IPS-15b (cell line): Measurements from ENCODE around the gene B4GALNT4.
"Not testable (repeated sequence)": the region's sequence is repeated elsewhere in the genome, so short reads cannot be mapped to it uniquely, and the experiment has no call there.

Experiments
- H3K27me3 ChIP-seq: one replicate; pipeline ENCODE4 v1.6.1; 2013; ENCODE audit warnings: low read length; ENCODE audit not compliant: control insufficient read depth, insufficient read depth
- H3K36me3 ChIP-seq: one replicate; pipeline ENCODE4 v1.6.1; 2013; ENCODE audit warnings: low read length; ENCODE audit not compliant: control insufficient read depth, insufficient read depth
- H3K4me1 ChIP-seq: one replicate; pipeline ENCODE4 v1.6.1; 2013; ENCODE audit warnings: mild to moderate bottlenecking, low read length; ENCODE audit not compliant: control insufficient read depth, insufficient read depth
- H3K4me3 ChIP-seq: one replicate; pipeline ENCODE4 v1.5.1; 2013; ENCODE audit warnings: low read depth, low read length
- H3K9ac ChIP-seq: one replicate; pipeline ENCODE4 v1.6.1; 2013; ENCODE audit warnings: low read depth, mild to moderate bottlenecking, low read length
- H3K9me3 ChIP-seq: one replicate; pipeline ENCODE4 v1.6.1; 2013; ENCODE audit warnings: mild to moderate bottlenecking, low read length; ENCODE audit not compliant: control insufficient read depth, insufficient read depth

Gene B4GALNT4

DNA sequence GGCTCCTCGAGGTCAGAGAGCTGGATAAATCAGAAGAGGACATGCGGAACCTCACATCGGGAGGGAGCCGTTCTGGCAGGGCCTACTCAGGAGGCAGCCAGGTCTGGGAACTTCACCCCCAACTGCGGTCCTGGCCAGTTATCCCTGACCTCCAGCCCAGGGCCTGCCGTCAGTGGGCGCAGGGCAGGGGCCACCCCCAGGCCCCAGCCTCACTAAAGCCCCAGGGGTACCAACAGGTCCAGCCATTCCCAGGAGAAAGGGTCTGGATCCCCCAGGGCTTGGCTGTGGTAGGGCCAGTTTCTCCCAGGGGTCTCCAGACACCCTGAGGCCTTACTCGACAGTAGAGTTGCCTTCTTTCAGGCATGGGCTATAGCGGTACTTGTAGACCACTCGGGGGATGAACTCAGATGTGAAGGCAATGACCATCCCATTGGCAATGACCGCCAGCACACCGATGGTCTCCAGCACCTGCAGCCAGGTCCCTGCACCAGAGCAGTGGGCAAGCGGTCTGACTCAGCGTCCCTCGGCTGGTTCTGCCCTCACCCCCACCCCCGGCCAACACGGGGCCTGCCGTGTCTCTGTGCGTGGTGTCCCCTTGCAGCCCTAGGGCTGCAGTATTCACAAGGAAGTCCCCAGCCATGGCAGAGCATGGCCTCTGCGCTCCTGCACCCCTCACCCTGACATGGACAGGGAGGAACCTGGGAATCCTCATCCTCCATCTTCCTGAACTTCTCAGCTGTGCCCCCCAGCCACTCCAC is 50.1 kb downstream of the B4GALNT4 start:
- no peak overlapping the region for H3K4me3 ChIP-seq
- H3K4me1 ChIP-seq: no peaks in the 10 kb centered on the region
- H3K9ac ChIP-seq: no peak overlapping the region
- H3K9me3 ChIP-seq: no peaks in the 10 kb centered on the region
- no peaks in the 10 kb centered on the region for H3K27me3 ChIP-seq
- peaks cover 3% of the 10 kb centered on the region for H3K36me3 ChIP-seq

DNA sequence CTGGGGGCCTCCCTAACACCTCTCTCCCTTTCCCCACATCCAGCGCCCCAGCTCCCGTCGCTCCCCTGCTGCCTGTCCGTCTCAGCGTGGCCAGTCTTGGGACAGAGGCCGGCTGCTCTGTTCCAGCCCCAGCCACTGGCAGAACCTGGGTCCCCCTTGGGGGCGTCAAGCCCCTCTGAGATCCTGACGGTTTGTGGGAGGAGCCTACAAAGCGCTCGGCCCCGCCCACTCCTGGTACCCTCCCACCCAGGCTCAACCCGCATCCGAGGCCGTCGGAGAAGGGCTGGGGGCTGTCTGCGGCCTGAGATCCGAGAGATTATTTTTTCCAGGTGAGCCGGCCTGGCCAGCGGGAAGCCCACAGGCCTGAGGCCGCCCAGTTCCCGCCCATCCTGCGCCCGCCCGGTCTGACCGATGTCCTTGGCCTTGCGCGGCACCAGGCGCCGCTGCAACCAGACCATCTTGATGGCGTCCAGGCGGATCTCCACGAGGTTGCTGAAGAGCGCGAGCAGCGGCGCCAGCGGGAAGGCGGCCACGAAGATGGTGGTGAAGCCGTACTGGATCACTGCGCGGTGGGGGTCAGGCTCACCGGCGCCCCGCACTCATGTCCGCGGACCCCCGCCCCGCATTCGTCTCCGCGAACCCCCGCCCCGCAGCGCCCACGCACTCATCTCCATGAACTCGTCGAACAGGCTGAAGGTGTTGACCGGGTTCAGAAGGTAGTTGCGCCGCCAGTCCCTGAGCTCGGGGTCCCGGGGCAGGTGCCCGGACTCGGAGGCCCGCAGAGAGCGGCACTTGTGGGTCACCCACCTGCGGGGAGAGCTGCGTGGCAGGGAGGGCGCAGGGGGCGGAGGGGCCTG is 51.0 kb downstream of the B4GALNT4 start:
- Histone ChIP-seq H3K36me3 (no peaks in the 10 kb centered on the region), H3K9me3 (no peaks in the 10 kb centered on the region), H3K9ac (no peak overlapping the region), H3K4me1 (no peaks in the 10 kb centered on the region), H3K27me3 (no peaks in the 10 kb centered on the region), H3K4me3 (no peak overlapping the region)

GRCh38 chr11:420911-421321 is 51.6 kb downstream of the B4GALNT4 start:
- no peaks in the 10 kb centered on the region for H3K4me1 ChIP-seq
- no peak overlapping the region for H3K9ac ChIP-seq
- no peaks in the 10 kb centered on the region for H3K36me3 ChIP-seq
- H3K27me3 ChIP-seq: no peaks in the 10 kb centered on the region
- no peaks in the 10 kb centered on the region for H3K9me3 ChIP-seq
- H3K4me3 ChIP-seq: no peak overlapping the region

DNA sequence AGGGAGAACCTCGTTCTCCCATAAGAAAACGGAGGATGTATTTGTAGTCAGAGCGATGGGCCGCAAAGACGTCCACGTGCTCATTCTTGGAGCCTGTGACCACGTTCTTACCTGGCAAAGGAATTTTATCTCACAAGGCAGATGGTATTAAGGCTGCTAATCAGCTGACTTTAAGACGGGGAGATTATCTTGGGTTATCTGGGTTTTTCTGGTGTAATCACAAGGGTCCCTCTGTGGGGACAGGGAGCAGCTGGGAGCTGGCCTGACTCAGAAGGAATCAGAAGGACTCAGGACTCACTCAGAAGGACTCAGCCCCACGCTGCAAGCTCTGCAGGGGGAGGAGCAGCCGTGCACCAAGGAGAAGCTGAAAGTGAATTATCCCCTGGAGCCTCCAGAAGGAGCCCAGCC is 53.0 kb downstream of the B4GALNT4 start:
- Histone ChIP-seq H3K4me3 (no peak overlapping the region), H3K36me3 (no peaks in the 10 kb centered on the region), H3K27me3 (no peaks in the 10 kb centered on the region), H3K9me3 (no peaks in the 10 kb centered on the region), H3K9ac (no peak overlapping the region), H3K4me1 (no peaks in the 10 kb centered on the region)

DNA sequence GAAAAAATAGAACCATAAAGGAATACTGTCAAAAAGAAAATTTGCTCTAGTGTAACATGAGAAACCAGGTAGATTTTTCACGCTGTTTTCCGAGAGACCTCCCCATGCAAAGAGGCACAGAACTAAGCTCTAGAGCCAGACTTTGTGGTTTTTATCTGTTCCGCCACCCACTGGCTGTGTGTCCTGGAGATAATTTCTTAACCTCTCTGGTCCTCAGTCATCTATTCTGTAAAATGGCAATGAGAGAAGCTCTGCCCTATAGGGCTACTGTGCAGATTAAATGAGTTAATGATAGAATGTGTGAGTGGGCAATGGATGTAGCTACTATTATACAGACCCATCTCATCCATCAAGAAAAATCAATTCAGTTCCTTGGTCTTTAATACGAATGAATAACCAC is 54.9 kb downstream of the B4GALNT4 start:
- Histone ChIP-seq H3K27me3 (no peaks in the 10 kb centered on the region), H3K9ac (no peak overlapping the region), H3K9me3 (no peaks in the 10 kb centered on the region), H3K36me3 (peaks cover 2% of the 10 kb centered on the region), H3K4me1 (no peaks in the 10 kb centered on the region), H3K4me3 (no peak overlapping the region)

- not testable (repeated sequence) for H3K27me3 ChIP-seq, H3K4me1 ChIP-seq, H3K4me3 ChIP-seq, H3K9me3 ChIP-seq, H3K9ac ChIP-seq, H3K36me3 ChIP-seq
These were observed 55.5 kb downstream of the B4GALNT4 start for GRCh38 chr11:424766-425165.

DNA sequence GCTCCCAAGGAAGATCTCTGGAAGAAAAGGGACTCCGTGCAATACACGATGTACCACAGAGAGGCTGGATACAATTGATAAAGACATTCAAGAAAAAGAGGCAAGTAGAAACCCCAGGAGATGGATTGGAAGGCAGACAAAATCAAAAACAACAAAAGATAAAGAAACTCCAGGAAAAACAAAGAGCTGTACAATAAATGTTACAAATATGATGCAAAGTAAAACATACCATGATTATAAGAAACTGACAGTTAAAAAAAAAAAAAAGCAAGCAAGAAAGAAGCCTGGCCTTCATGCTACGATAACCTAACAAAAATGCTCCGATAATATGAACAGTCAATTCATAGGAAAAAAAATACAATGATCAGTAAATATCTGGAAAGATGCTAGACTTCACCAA is 56.0 kb downstream of the B4GALNT4 start:
- Histone ChIP-seq H3K9ac (no peak overlapping the region), H3K27me3 (no peaks in the 10 kb centered on the region), H3K9me3 (no peaks in the 10 kb centered on the region), H3K4me1 (no peaks in the 10 kb centered on the region), H3K36me3 (peaks cover 2% of the 10 kb centered on the region), H3K4me3 (no peak overlapping the region)

GRCh38 chr11:426851-427250 is 57.6 kb downstream of the B4GALNT4 start:
- Histone ChIP-seq H3K4me1 (no peaks in the 10 kb centered on the region), H3K4me3 (no peak overlapping the region), H3K9me3 (no peaks in the 10 kb centered on the region), H3K27me3 (no peaks in the 10 kb centered on the region), H3K36me3 (peaks cover 2% of the 10 kb centered on the region), H3K9ac (no peak overlapping the region)

DNA sequence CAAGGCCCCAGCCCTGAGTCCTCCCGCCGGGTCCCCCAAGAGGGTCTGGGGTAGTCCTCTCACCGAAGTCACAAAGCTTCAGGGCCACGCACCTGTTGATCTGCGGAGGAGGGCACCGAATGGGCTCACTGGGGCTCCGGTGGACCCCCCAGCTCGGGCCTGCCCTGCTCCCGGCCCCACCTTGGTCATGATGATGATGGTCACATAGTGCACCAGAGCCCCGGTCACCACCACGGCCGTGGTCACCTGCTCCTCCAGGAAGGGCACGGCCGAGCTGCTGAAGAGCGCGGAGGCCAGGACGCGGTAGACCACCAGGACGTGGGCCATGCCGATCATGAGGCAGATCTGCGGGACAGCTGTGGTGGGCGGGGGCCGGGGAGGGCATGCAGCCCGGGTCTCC is 59.0 kb downstream of the B4GALNT4 start:
- Histone ChIP-seq H3K4me3 (no peak overlapping the region), H3K36me3 (peaks cover 2% of the 10 kb centered on the region), H3K9me3 (no peaks in the 10 kb centered on the region), H3K27me3 (no peaks in the 10 kb centered on the region), H3K4me1 (no peaks in the 10 kb centered on the region), H3K9ac (no peak overlapping the region)

DNA sequence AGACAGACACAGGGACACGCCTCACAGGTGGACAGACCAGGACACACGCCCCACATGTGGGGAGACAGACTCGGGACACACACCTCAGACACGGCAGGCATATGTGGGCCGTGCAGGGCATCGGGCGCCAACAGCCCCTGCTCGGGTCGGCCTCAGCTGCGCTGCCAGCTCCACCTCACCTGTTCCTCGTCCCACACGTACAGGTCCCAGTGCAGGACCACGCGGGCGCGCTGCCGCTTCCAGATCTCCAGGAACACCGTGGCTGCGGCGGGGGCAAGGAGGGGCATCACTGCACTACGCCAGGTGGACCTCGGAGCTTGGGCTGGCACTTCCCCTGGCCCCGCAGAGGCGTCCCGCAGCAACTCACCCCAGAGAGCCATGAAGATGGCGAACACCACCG is 60.1 kb downstream of the B4GALNT4 start:
- no peaks in the 10 kb centered on the region for H3K27me3 ChIP-seq

DNA sequence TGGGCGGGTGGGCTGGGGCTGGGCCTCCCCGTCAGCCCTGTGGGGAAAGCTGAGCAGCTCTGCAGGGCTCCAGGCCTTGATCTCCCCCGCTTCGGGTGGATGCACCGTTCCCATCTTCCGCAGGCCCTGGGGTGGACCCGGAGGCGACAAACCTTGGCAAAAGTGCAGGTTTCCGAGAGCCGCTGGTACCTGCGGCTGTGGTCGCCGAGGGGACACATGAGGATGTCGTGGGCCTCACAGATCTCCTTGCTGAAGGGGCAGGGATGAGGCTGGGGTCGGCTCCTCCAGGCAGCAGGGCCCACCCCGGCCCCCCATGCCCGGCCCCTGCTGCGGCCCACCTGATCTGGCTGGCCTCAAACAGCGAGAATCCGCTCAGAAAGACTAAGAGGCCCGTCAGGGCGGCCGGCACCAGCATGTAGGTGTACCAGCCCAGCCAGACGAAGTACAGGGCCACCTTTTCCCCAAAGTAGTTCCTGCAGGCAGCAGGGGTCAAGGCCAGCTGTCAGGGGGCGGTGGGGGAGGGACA is 60.7 kb downstream of the B4GALNT4 start:
- Histone ChIP-seq H3K4me3 (no peak overlapping the region), H3K9me3 (no peaks in the 10 kb centered on the region), H3K27me3 (no peaks in the 10 kb centered on the region), H3K9ac (no peak overlapping the region), H3K4me1 (no peaks in the 10 kb centered on the region), H3K36me3 (peaks cover 2% of the 10 kb centered on the region)

More for the DNA sequence above, 60.1 kb downstream of the B4GALNT4 start:
- Histone ChIP-seq H3K9ac (no peak overlapping the region), H3K9me3 (no peaks in the 10 kb centered on the region), H3K36me3 (peaks cover 2% of the 10 kb centered on the region), H3K4me3 (no peak overlapping the region), H3K4me1 (no peaks in the 10 kb centered on the region)
